Stimulated activated naive B cell treated with anti-CD40 and anti-IgM and Interleukin-4, amounts not matched to agents 10 μg/mL and 1 μg/mL and 100 μg/mL, for 72 hours (primary cell): Measurements from ENCODE around the gene PRICKLE2.

Experiments
- ATAC-seq, 2 donors: fragments of 150-1000 bp; cut with Tn5 transposase; replicated peaks; 2 replicates each; pipeline ENCODE4 v1.10.0; 2021; ENCODE audit warnings: moderate library complexity in 1 of 2
- DNase-seq: peaks from one replicate; pipeline ENCODE4 v3.0.0; 2021
- H3K27ac Mint-ChIP-seq: one replicate; pipeline ENCODE4 v1.8.0; 2022; ENCODE audit warnings: mild to moderate bottlenecking, mixed read lengths
- H3K27me3 Mint-ChIP-seq, 2 donors: one replicate each; pipeline ENCODE4 v1.8.0; 2022; ENCODE audit warnings: mixed read lengths in 2 of 2
- H3K36me3 Mint-ChIP-seq, 2 donors: one replicate each; pipeline ENCODE4 v1.8.0; 2022; ENCODE audit warnings: mixed read lengths in 2 of 2, mild to moderate bottlenecking in 1 of 2
- H3K4me1 Mint-ChIP-seq, 2 donors: one replicate each; pipeline ENCODE4 v1.8.0; 2022; ENCODE audit warnings: mixed read lengths in 2 of 2, mild to moderate bottlenecking in 1 of 2
- H3K4me3 Mint-ChIP-seq, 2 donors: one replicate each; pipeline ENCODE4 v1.8.0; 2022; ENCODE audit warnings: mild to moderate bottlenecking in 2 of 2, mixed read lengths in 2 of 2, moderate library complexity in 1 of 2
- H3K9me3 Mint-ChIP-seq, 2 donors: one replicate each; pipeline ENCODE4 v1.8.0; 2022; ENCODE audit warnings: mixed read lengths in 2 of 2, mild to moderate bottlenecking in 1 of 2

The PRICKLE2 gene

DNA sequence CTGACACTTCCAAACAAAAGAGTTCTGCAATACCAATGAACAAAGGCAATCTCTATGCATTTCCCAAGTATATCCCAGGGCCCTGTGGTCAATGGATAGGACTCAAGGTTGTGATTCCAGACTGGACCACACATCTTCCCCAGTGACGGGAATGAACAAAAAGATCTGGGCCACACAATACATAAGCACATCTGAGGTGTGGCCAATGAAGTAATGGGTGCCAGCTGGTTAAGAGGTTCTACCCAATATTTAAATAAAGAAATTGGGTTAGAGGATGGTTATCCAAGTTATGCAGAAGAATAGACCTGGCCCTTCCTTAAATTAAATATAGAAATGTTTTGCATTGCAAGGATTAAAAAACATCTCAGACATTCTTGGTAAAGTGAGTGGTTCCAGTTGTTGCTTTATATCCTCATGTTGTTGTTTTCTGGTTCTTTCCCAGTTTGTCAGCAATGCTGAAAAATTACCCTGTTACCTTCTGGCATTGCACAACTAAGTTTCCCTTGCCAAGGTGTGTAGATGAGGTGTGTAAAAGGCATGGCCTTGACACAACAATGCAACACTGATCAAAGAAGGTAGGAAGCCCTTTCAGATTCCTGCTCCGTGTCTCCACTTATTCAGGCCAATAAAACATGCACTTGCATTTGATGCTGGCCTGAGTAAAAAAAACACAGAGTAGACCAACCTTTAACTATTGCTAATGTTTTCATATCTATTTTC, 86.5 kb downstream of the PRICKLE2 start:
- Mint-ChIP-seq H3K4me1 (no peaks in the 10 kb centered on the region), H3K4me3 (no peak overlapping the region)

GRCh38 chr3:64138046-64138445, 87.2 kb downstream of the PRICKLE2 start:
- H3K9me3 Mint-ChIP-seq = peaks cover 0 to 6% of the 10 kb centered on the region in 2 donors
- no peaks in the 10 kb centered on the region for H3K27me3 Mint-ChIP-seq
- ATAC-seq = no peak
- H3K36me3 Mint-ChIP-seq = no peaks in the 10 kb centered on the region
- no peak overlapping the region for H3K27ac Mint-ChIP-seq
- no peak for DNase-seq
- no peak overlapping the region for H3K4me3 Mint-ChIP-seq
- no peaks in the 10 kb centered on the region for H3K4me1 Mint-ChIP-seq

More for the DNA sequence above, 86.5 kb downstream of the PRICKLE2 start:
- DNase-seq = no peak
- Mint-ChIP-seq H3K36me3 (no peaks in the 10 kb centered on the region), H3K9me3 (peaks cover 0 to 6% of the 10 kb centered on the region in 2 donors), H3K27me3 (no peaks in the 10 kb centered on the region), H3K27ac (no peak overlapping the region)
- ATAC-seq = no peak

DNA sequence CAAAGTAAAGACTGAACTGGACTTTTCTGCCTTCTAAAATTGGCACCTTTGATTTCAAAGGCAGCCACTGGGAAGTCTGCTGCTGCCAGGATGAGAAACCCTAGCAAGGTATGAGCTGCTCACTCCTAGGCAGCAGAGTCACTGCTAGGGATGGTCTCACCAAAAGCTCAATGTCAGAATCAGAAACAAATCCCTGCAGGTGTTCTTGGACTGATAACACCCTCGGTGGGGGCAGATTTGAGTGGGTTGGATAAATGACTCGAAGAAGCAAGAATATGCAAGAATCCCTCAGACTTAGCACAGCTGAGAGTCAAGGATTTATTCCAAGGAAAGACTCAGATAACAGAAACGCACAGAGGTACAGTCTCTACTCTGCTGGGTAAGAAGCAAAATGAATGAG, 90.4 kb downstream of the PRICKLE2 start:
- no peak for DNase-seq
- Mint-ChIP-seq H3K4me1 (no peaks in the 10 kb centered on the region), H3K27me3 (no peaks in the 10 kb centered on the region), H3K27ac (no peak overlapping the region), H3K9me3 (peaks cover 0 to 4% of the 10 kb centered on the region in 2 donors), H3K36me3 (no peaks in the 10 kb centered on the region), H3K4me3 (no peak overlapping the region)
- ATAC-seq = no peak

- no peaks in the 10 kb centered on the region for H3K4me1 Mint-ChIP-seq
- DNase-seq = no peak
Observed at GRCh38 chr3:64133987-64134386, 91.3 kb downstream of the PRICKLE2 start.

GRCh38 chr3:64133272-64133671, 92.0 kb downstream of the PRICKLE2 start:
- H3K36me3 Mint-ChIP-seq = no peaks in the 10 kb centered on the region
- no peak for ATAC-seq
- H3K27ac Mint-ChIP-seq = no peak overlapping the region
- no peaks in the 10 kb centered on the region for H3K4me1 Mint-ChIP-seq
- H3K27me3 Mint-ChIP-seq = no peaks in the 10 kb centered on the region
- H3K9me3 Mint-ChIP-seq = no peaks in the 10 kb centered on the region
- H3K4me3 Mint-ChIP-seq = no peak overlapping the region
- DNase-seq = no peak

More at GRCh38 chr3:64133987-64134386, 91.3 kb downstream of the PRICKLE2 start:
- no peak for ATAC-seq
- Mint-ChIP-seq H3K27ac (no peak overlapping the region), H3K9me3 (no peaks in the 10 kb centered on the region), H3K27me3 (no peaks in the 10 kb centered on the region), H3K4me3 (no peak overlapping the region), H3K36me3 (no peaks in the 10 kb centered on the region)

DNA sequence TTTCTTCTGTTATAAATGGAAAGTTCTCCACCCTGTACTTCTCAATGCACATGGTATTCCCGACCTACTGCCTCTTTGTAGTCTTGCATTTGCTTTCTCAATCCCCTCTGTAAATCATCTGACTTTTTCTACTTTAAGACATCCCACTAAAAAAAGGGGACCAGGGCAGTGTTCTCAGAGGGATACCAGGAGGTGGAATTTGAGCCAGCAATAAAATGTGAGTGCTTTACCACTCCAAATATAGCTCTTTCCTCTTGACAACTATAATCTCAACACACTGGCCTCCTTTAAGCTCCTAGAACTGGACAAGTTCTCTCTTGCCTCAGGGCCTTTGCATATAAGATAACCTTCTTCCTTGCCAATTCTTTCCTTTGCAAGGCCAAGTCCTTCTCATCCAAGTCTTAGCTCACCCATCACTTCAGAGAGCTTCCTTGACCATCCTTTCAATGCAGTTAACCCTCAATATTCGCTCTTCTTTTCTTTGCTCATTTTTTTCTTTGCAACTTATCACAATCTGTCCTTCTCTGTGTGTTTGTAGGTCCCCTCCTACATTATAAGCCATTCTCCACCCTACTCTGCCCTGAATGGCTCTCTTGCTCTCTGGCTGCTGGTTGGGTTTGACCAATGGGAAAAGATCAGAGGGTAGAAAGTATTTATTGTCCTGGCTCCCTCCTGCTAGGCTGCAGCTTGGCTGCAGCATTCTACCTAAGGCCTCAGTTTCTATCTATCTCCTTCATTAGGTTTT, 93.4 kb downstream of the PRICKLE2 start:
- Mint-ChIP-seq H3K36me3 (no peaks in the 10 kb centered on the region), H3K4me1 (no peaks in the 10 kb centered on the region), H3K27me3 (peaks cover 5 to 10% of the 10 kb centered on the region in 2 donors), H3K27ac (no peak overlapping the region), H3K9me3 (no peaks in the 10 kb centered on the region), H3K4me3 (no peak overlapping the region)
- ATAC-seq = no peak
- DNase-seq = no peak

DNA sequence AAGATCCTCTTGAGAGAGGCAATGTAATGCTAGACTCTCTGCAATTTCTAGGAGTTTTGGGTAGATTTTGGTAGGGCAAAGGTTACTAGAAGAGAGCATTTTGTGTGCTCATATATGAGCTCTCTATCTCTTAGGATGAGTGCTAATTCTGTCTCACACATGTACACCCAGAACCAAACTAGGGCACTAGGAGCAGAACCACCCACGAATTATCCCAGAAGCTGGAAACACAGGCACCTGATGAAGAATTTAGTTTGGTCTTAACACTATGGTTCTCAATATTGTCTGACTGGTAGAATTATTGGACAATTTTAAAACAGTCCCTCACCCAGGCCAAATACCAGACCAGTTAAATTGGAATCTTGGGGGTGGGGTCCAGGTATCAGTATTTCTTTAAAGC, 94.8 kb downstream of the PRICKLE2 start:
- DNase-seq (no peak), ATAC-seq (no peak)
- Mint-ChIP-seq H3K4me1 (no peaks in the 10 kb centered on the region), H3K9me3 (no peaks in the 10 kb centered on the region), H3K27ac (no peak overlapping the region), H3K36me3 (no peaks in the 10 kb centered on the region), H3K27me3 (peaks cover 5 to 10% of the 10 kb centered on the region in 2 donors), H3K4me3 (no peak overlapping the region)

DNA sequence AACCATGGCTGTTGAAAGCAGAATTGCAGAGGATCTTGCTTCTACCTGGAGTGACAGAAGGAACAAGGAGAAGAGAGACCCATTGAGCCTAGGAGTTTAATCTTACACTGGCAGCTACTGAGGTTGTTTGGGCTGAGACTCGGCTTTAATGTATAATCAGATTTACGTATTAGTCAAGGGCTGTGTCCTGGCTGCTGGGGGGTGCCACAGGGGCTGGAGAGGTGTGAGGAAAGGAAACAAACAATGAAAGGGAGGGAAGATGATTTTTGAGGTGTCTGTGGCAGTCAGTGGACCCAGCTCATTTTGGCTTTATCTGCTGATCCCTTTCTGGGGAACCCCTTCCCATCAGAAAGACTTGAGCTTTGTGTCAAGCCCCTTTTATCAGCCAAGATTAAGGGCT, 95.7 kb downstream of the PRICKLE2 start:
- Mint-ChIP-seq H3K4me1 (no peaks in the 10 kb centered on the region), H3K27ac (no peak overlapping the region), H3K27me3 (peaks cover 5 to 10% of the 10 kb centered on the region in 2 donors), H3K4me3 (no peak overlapping the region), H3K36me3 (no peaks in the 10 kb centered on the region), H3K9me3 (no peaks in the 10 kb centered on the region)
- DNase-seq (no peak), ATAC-seq (no peak)

GRCh38 chr3:64129106-64129505, 96.2 kb downstream of the PRICKLE2 start:
- no peak overlapping the region for H3K27ac Mint-ChIP-seq
- H3K9me3 Mint-ChIP-seq = no peaks in the 10 kb centered on the region
- no peak overlapping the region for H3K4me3 Mint-ChIP-seq
- ATAC-seq (no peak), DNase-seq (no peak)
- H3K36me3 Mint-ChIP-seq = no peaks in the 10 kb centered on the region
- H3K4me1 Mint-ChIP-seq = no peaks in the 10 kb centered on the region
- peaks cover 5 to 10% of the 10 kb centered on the region in 2 donors for H3K27me3 Mint-ChIP-seq

DNA sequence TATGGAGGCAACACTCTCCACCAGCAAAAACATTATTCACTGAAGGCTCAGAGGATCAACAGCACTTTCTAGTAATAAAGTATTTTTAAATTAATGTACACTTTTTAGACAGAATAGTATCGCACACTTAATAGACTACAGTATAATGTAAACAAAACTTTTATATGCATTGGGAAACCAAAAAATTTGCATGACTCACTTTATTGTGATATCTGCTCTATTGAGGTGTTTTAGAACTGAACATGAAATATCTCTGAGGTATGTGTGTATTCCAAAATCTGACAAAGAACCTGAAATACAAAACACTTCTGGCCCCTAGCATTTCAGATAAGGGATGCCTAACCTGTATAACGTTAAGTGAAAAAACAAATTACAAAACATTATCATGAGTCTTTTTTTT, 99.7 kb downstream of the PRICKLE2 start:
- DNase-seq (no peak), ATAC-seq (no peak)
- Mint-ChIP-seq H3K27me3 (peaks cover 5 to 10% of the 10 kb centered on the region in 2 donors), H3K27ac (no peak overlapping the region), H3K9me3 (no peaks in the 10 kb centered on the region), H3K36me3 (no peaks in the 10 kb centered on the region), H3K4me3 (no peak overlapping the region), H3K4me1 (no peaks in the 10 kb centered on the region)

DNA sequence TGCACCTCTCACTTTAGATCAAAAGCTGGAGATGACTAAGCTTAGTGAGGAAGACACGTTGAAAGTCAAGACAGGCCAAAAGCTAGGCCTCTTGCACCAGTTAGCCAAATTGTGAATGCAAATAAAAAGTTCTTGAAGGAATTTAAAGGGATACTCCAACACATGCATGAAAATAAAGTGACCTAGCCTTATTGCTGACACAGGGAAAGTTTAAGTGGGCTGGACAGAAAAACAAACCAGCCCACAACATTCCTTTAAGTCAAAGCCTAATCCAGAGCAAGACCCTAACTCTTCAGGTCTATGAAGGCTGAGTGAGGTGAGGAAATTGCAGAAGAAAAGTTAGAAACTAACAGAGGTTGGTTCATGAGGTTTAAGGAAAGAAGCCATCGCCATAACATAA, 101.3 kb downstream of the PRICKLE2 start:
- H3K9me3 Mint-ChIP-seq = peaks cover 4 to 6% of the 10 kb centered on the region in 2 donors
- H3K36me3 Mint-ChIP-seq = no peaks in the 10 kb centered on the region
- H3K27me3 Mint-ChIP-seq = peaks cover 5 to 13% of the 10 kb centered on the region in 2 donors
- no peak overlapping the region for H3K4me3 Mint-ChIP-seq
- no peaks in the 10 kb centered on the region for H3K4me1 Mint-ChIP-seq
- H3K27ac Mint-ChIP-seq = no peak overlapping the region
- DNase-seq (no peak), ATAC-seq (no peak)

- no peak for DNase-seq
- Mint-ChIP-seq H3K9me3 (peaks cover 6 to 11% of the 10 kb centered on the region in 2 donors), H3K27me3 (peaks cover 0 to 9% of the 10 kb centered on the region in 2 donors), H3K4me1 (no peaks in the 10 kb centered on the region), H3K36me3 (no peaks in the 10 kb centered on the region), H3K27ac (no peak overlapping the region), H3K4me3 (no peak overlapping the region)
- ATAC-seq = no peak
Observed at GRCh38 chr3:64122476-64122875, 102.8 kb downstream of the PRICKLE2 start.

DNA sequence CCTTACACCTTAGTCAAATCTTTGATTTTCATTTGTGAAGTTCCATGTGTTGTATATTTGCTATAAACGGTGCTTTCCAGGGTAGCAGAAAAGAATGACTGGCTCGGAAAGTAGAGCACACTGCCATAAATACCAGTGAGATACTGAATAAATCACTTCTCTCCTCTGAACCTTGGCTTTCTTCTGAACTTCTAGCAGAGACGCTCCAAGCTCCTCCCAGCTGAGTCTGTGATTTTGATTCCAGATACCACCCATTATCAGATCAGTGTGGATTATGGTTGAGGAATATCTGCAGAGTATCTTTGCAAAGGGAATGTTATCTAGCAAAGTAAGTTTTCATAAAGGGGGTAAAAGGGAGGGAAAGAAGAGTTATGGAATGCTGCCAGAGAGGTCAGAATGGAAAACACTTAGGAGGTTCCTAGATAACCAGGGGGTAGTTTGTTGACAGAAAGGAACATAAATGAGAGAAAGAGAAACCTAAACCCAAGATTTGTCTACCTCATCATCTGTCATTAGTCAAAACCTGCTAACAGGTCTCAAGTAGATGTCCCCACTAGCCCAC, 103.4 kb downstream of the PRICKLE2 start:
- Mint-ChIP-seq H3K9me3 (peaks cover 6 to 11% of the 10 kb centered on the region in 2 donors), H3K27me3 (peaks cover 0 to 6% of the 10 kb centered on the region in 2 donors), H3K4me1 (no peaks in the 10 kb centered on the region), H3K36me3 (no peaks in the 10 kb centered on the region), H3K4me3 (no peak overlapping the region), H3K27ac (no peak overlapping the region)
- no peak for DNase-seq
- no peak for ATAC-seq

DNA sequence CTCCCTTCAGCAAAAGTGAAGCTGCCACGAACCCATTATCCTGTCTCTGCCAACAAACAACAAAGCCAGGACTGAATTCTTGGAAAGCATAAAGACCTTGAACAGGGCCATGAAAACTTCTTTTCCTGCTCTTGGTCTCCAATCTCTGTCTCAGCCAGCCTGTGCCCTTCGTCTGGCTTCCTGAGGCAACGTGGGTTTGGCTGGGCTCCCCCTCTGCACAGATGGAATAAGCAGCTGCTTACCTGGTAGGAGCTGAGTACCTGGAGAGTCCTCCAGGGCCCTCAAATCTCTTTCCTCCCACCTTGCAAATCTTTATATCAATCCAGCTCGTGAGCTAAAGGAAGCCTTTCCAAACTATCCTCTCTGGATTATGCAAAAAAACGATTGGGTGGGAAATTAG, 104.4 kb downstream of the PRICKLE2 start:
- H3K36me3 Mint-ChIP-seq = no peaks in the 10 kb centered on the region
- H3K4me1 Mint-ChIP-seq = no peaks in the 10 kb centered on the region
- peaks cover 6 to 12% of the 10 kb centered on the region in 2 donors for H3K9me3 Mint-ChIP-seq
- H3K4me3 Mint-ChIP-seq = no peak overlapping the region
- no peak for DNase-seq
- H3K27ac Mint-ChIP-seq = peak overlapping the region; percentile 75
- peaks cover 0 to 6% of the 10 kb centered on the region in 2 donors for H3K27me3 Mint-ChIP-seq
- ATAC-seq = no peak

DNA sequence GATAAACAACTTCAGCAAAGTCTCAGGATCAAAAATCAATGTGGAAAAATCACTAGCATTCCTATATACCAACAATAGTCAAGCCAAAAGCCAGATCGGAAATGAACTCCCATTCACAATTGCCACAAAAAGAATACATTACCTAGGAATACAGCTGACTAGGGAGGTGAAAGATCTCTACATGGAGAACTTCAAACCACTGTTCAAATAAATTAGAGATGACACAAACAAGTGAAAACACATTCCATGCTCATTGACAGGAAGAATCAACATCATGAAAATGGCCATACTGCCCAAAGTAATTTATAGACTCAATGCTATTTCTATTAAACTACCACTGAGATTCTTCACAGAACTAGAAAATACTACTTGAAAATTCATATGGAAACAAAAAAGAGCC, 107.8 kb downstream of the PRICKLE2 start:
- ATAC-seq (no peak), DNase-seq (no peak)
- Mint-ChIP-seq H3K9me3 (peaks cover 19 to 31% of the 10 kb centered on the region in 2 donors), H3K27me3 (peaks cover 0 to 10% of the 10 kb centered on the region in 2 donors), H3K27ac (no peak overlapping the region), H3K4me3 (no peak overlapping the region), H3K36me3 (peaks cover 0 to 3% of the 10 kb centered on the region in 2 donors), H3K4me1 (no peaks in the 10 kb centered on the region)
